Measurements from ENCODE around the gene MMP25.
"Not testable (repeated sequence)": the region's sequence is repeated elsewhere in the genome, so short reads cannot be mapped to it uniquely, and the experiment has no call there.

DNA sequence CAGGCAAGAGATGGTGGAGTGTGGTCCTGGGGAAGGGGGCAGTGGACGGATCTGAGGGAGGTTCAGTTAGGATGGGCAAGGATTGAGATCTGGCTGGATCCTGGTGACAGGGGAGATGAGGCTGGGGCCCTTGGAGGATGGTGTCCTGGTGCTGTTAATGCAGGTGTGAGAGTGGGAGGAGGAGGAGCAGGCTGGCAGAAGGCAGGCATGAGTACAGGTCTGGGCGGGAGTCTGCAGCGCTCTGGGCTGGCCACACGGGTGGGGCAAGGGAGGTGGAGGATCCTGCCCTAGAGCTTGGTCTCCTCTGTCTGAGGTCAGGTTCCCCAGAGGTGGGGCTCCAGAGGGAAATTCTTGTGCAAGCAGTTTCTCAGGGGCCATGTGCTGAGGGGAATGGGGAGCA lies 25.8 kb downstream of the MMP25 start:
- TF ChIP-seq, protein P1, sequence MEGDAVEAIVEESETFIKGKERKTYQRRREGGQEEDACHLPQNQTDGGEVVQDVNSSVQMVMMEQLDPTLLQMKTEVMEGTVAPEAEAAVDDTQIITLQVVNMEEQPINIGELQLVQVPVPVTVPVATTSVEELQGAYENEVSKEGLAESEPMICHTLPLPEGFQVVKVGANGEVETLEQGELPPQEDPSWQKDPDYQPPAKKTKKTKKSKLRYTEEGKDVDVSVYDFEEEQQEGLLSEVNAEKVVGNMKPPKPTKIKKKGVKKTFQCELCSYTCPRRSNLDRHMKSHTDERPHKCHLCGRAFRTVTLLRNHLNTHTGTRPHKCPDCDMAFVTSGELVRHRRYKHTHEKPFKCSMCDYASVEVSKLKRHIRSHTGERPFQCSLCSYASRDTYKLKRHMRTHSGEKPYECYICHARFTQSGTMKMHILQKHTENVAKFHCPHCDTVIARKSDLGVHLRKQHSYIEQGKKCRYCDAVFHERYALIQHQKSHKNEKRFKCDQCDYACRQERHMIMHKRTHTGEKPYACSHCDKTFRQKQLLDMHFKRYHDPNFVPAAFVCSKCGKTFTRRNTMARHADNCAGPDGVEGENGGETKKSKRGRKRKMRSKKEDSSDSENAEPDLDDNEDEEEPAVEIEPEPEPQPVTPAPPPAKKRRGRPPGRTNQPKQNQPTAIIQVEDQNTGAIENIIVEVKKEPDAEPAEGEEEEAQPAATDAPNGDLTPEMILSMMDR (conservative IDR thresholded peaks at IDR 0.05; ENCODE audit: low read depth, low read length), result not testable (repeated sequence)
- not testable (repeated sequence) for TF ChIP-seq EZH2 (IDR thresholded peaks at IDR 0.05; ENCODE audit: borderline replicate concordance, low read depth, low read length, poor library complexity, severe bottlenecking)

Measured in A673 (cell line).